Panc1 (cell line): ENCODE data around the gene EOLA1. TPM values are rescaled to one million over a fixed set of nuclear protein-coding genes. Genes with fewer than 3 reads are reported as not detected.

ENCODE experiments used
- ATAC-seq: fragments of 200-7000 bp; cut with Tn5 transposase; 2 replicates; pipeline ENCODE4 v1.9.1; 2020; ENCODE audit warnings: mild to moderate bottlenecking, moderate library complexity
- BruUV-seq: library from RNA; stranded (reverse); fragments of 400-500 nt; replicated peaks from 2 replicates; lab custom pipeline; 2021; lab: Mats Ljungman, UMichigan
- CTCF ChIA-PET: fragments of 300-600 bp; sonication (Branson Sonifier 250); formaldehyde crosslinking; loops from one replicate; lab custom pipeline; 2022; ENCODE audit warnings: antibody characterized with exemption; lab: Charles Lee
- POLR2A ChIA-PET: fragments of 300-600 bp; sonication (Branson Sonifier 250); formaldehyde crosslinking; loops from one replicate; lab custom pipeline; 2022; ENCODE audit warnings: antibody characterized with exemption; lab: Charles Lee
- DNase-seq: peaks from one replicate; pipeline ENCODE4 v3.0.0-alpha.2; 2010; ENCODE audit warnings: low read depth, low spot score
- H3K27ac ChIP-seq: 2 replicates; pipeline ENCODE4 v1.5.1; 2011; ENCODE audit warnings: mild to moderate bottlenecking, low read length, inconsistent platforms
- H3K27me3 ChIP-seq: fragments of 200-500 bp; sonication (Bioruptor generic); 2 replicates; pipeline ENCODE4 v1.6.0; 2014; ENCODE audit warnings: low read length, inconsistent platforms; ENCODE audit not compliant: control insufficient read depth, insufficient read depth
- H3K36me3 ChIP-seq: fragments of 200-500 bp; sonication (Bioruptor generic); 2 replicates; pipeline ENCODE4 v1.5.1; 2014; ENCODE audit warnings: inconsistent platforms, mild to moderate bottlenecking, low read length, moderate library complexity; ENCODE audit not compliant: control insufficient read depth, insufficient read depth
- H3K4me1 ChIP-seq: 2 replicates; pipeline ENCODE4 v1.5.1; 2011; ENCODE audit warnings: inconsistent platforms, mild to moderate bottlenecking, low read length, moderate library complexity; ENCODE audit not compliant: control insufficient read depth, insufficient read depth
- H3K4me3 ChIP-seq, 2 experiments: 2 replicates each; pipeline ENCODE4 v1.5.1; 2011 to 2012; ENCODE audit warnings: low read depth in 2 of 2, low read length in 2 of 2, mild to moderate bottlenecking in 2 of 2, inconsistent platforms in 1 of 2, moderate library complexity in 1 of 2
- H3K9me3 ChIP-seq: fragments of 200-500 bp; sonication (Bioruptor generic); 2 replicates; pipeline ENCODE4 v1.5.1; 2014; ENCODE audit warnings: low read depth, mild to moderate bottlenecking, inconsistent platforms, low read length, moderate library complexity; ENCODE audit not compliant: control insufficient read depth, insufficient read depth
- CTCF ChIP-seq: fragments of 450-650 bp; IDR thresholded peaks from 2 replicates; pipeline ENCODE4 v1.5.1; 2017; ENCODE audit warnings: mild to moderate bottlenecking
- POLR2AphosphoS5 ChIP-seq: IDR thresholded peaks from 2 replicates; pipeline ENCODE4 v1.6.1; 2012; ENCODE audit warnings: mild to moderate bottlenecking, low read depth, low read length, moderate library complexity
- SIN3A ChIP-seq: IDR thresholded peaks from 2 replicates; pipeline ENCODE4 v1.6.1; 2012; ENCODE audit warnings: low read depth, mild to moderate bottlenecking, low read length, moderate library complexity, borderline replicate concordance; ENCODE audit not compliant: insufficient read depth
- TCF7L2 ChIP-seq: IDR thresholded peaks from 2 replicates; pipeline ENCODE4 v1.6.1; 2011; ENCODE audit warnings: mild to moderate bottlenecking, low read depth, low read length, inconsistent platforms
- in situ Hi-C: cut with HindIII; loops from 2 replicates; pipeline ENCODE4 v1.10.0; 2016; ENCODE audit warnings: low sequenced_read_pairs, low pct_unique_long_range_greater_than_20kb
- intact Hi-C: fragments of 100-400 bp; cut with micrococcal nuclease; formaldehyde crosslinking; loops from one replicate; pipeline ENCODE4 v1.10.0; 2022; ENCODE audit not compliant: unreplicated experiment
- total RNA-seq: library from RNA; stranded (reverse); gene quantifications from one replicate; pipeline ENCODE4 v1.2.1, GENCODE V29; 2021; ENCODE audit not compliant: unreplicated experiment
- TF ChIP-seq, protein P1 (sequence below), 2 experiments: IDR thresholded peaks; 2 replicates each; pipeline ENCODE4 v1.6.1; 2011 to 2012; ENCODE audit warnings: low read depth in 2 of 2, control low read depth in 1 of 2, low read length in 1 of 2, mild to moderate bottlenecking in 1 of 2, moderate library complexity in 1 of 2; ENCODE audit not compliant: insufficient read depth in 1 of 2

Gene EOLA1
- total RNA-seq, 1 experiment from 2014 or later: 26.8 TPM

- Histone ChIP-seq H3K9me3 (no peaks in the 10 kb centered on the region), H3K36me3 (no peaks in the 10 kb centered on the region), H3K27ac (peak within 1 kb of the TSS; percentile 74), H3K4me3 (peak within 1 kb of the TSS; percentile 61 to 90), H3K4me1 (peaks cover 7% of the 10 kb centered on the region; the same call in 1 of the 2 replicates), H3K27me3 (no peaks in the 10 kb centered on the region)
- in situ Hi-C loops (loop anchor here (25.0 kb wide), 1 partner anchor 1132 kb away; no protein-coding TSS in a partner anchor), intact Hi-C loops (no loop called here)
- no TSS peak for BruUV-seq
- ChIA-PET POLR2A (no interaction called here), CTCF (no interaction called here)
- no peak for TF ChIP-seq TCF7L2
- no peak for TF ChIP-seq CTCF
- TF ChIP-seq SIN3A: peak; percentile 70; the same call in 1 of the 2 replicates
- TF ChIP-seq, protein P1, sequence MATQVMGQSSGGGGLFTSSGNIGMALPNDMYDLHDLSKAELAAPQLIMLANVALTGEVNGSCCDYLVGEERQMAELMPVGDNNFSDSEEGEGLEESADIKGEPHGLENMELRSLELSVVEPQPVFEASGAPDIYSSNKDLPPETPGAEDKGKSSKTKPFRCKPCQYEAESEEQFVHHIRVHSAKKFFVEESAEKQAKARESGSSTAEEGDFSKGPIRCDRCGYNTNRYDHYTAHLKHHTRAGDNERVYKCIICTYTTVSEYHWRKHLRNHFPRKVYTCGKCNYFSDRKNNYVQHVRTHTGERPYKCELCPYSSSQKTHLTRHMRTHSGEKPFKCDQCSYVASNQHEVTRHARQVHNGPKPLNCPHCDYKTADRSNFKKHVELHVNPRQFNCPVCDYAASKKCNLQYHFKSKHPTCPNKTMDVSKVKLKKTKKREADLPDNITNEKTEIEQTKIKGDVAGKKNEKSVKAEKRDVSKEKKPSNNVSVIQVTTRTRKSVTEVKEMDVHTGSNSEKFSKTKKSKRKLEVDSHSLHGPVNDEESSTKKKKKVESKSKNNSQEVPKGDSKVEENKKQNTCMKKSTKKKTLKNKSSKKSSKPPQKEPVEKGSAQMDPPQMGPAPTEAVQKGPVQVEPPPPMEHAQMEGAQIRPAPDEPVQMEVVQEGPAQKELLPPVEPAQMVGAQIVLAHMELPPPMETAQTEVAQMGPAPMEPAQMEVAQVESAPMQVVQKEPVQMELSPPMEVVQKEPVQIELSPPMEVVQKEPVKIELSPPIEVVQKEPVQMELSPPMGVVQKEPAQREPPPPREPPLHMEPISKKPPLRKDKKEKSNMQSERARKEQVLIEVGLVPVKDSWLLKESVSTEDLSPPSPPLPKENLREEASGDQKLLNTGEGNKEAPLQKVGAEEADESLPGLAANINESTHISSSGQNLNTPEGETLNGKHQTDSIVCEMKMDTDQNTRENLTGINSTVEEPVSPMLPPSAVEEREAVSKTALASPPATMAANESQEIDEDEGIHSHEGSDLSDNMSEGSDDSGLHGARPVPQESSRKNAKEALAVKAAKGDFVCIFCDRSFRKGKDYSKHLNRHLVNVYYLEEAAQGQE (IDR thresholded peaks at IDR 0.05; ENCODE audit: insufficient read depth in 1 of 2, low read depth in 2 of 2, low read length in 1 of 2): no peak
- peak; percentile 94 for TF ChIP-seq POLR2AphosphoS5
- DNase-seq: no peak
- ATAC-seq: peak; percentile 99
Observed at GRCh38 chrX:149504915-149505651, 35.7 kb upstream of the EOLA1 start, which contains the start of gene IDS. Gene IDS, minus strand, starts transcription at chrX:149505306. Its CDS starts 169 bp downstream, at chrX:149505137.

- ChIA-PET CTCF (no interaction called here), POLR2A (no interaction called here)
- H3K27me3 ChIP-seq: no peaks in the 10 kb centered on the region
- intact Hi-C loops (no loop called here), in situ Hi-C loops (loop anchor here (25.0 kb wide), 1 partner anchor 1132 kb away; no protein-coding TSS in a partner anchor)
- H3K36me3 ChIP-seq: no peaks in the 10 kb centered on the region
- ATAC-seq (no peak), DNase-seq (no peak)
- peaks cover 7% of the 10 kb centered on the region; the same call in 1 of the 2 replicates for H3K4me1 ChIP-seq
- H3K9me3 ChIP-seq: no peaks in the 10 kb centered on the region
- TF ChIP-seq POLR2AphosphoS5 (no peak), CTCF (no peak), TCF7L2 (no peak), SIN3A (no peak)
- TF ChIP-seq, protein P1 (IDR thresholded peaks at IDR 0.05; ENCODE audit: insufficient read depth in 1 of 2, low read depth in 2 of 2, low read length in 1 of 2): no peak
- BruUV-seq: no TSS peak
- no peak overlapping the region for H3K27ac ChIP-seq
- H3K4me3 ChIP-seq: peak overlapping the region; percentile 61 to 90
Observed at GRCh38 chrX:149505671-149506070, 35.1 kb upstream of the EOLA1 start.
